HG03060 (cell line): ENCODE data around the gene LDB1.

Source experiments
- ATAC-seq: cut with Tn5 transposase; IDR thresholded peaks from one replicate; pipeline ENCODE4 v1.9.1; 2021; ENCODE audit warnings: low read depth, moderate number of reproducible peaks; ENCODE audit not compliant: unreplicated experiment

LDB1 gene

GRCh38 chr10:102065561-102066398 lies 54.4 kb downstream of the LDB1 start:
- ATAC-seq: no peak

GRCh38 chr10:102064868-102065560 lies 55.2 kb downstream of the LDB1 start, which contains the start of gene HPS6:
Gene HPS6, plus strand, starts transcription at chr10:102065349. Its CDS starts 126 bp downstream, at chr10:102065475.
- no peak for ATAC-seq

- no peak for ATAC-seq
Measured at GRCh38 chr10:102064503-102064867, 55.7 kb downstream of the LDB1 start.

GRCh38 chr10:102059987-102060386 lies 60.2 kb downstream of the LDB1 start:
- no peak for ATAC-seq
